Panc1 (cell line): Measurements from ENCODE around the gene AADACL3. TPM values are rescaled to one million over a fixed set of nuclear protein-coding genes. Genes with fewer than 3 reads are reported as not detected.

ENCODE experiments used
- ATAC-seq: fragments of 200-7000 bp; cut with Tn5 transposase; 2 replicates; pipeline ENCODE4 v1.9.1; 2020; ENCODE audit warnings: mild to moderate bottlenecking, moderate library complexity
- BruUV-seq: library from RNA; stranded (reverse); fragments of 400-500 nt; replicated peaks from 2 replicates; lab custom pipeline; 2021; lab: Mats Ljungman, UMichigan
- CTCF ChIA-PET: fragments of 300-600 bp; sonication (Branson Sonifier 250); formaldehyde crosslinking; loops from one replicate; lab custom pipeline; 2022; ENCODE audit warnings: antibody characterized with exemption; lab: Charles Lee
- POLR2A ChIA-PET: fragments of 300-600 bp; sonication (Branson Sonifier 250); formaldehyde crosslinking; loops from one replicate; lab custom pipeline; 2022; ENCODE audit warnings: antibody characterized with exemption; lab: Charles Lee
- DNase-seq: peaks from one replicate; pipeline ENCODE4 v3.0.0-alpha.2; 2010; ENCODE audit warnings: low read depth, low spot score
- H3K27ac ChIP-seq: 2 replicates; pipeline ENCODE4 v1.5.1; 2011; ENCODE audit warnings: mild to moderate bottlenecking, low read length, inconsistent platforms
- H3K27me3 ChIP-seq: fragments of 200-500 bp; sonication (Bioruptor generic); 2 replicates; pipeline ENCODE4 v1.6.0; 2014; ENCODE audit warnings: low read length, inconsistent platforms; ENCODE audit not compliant: control insufficient read depth, insufficient read depth
- H3K36me3 ChIP-seq: fragments of 200-500 bp; sonication (Bioruptor generic); 2 replicates; pipeline ENCODE4 v1.5.1; 2014; ENCODE audit warnings: inconsistent platforms, mild to moderate bottlenecking, low read length, moderate library complexity; ENCODE audit not compliant: control insufficient read depth, insufficient read depth
- H3K4me1 ChIP-seq: 2 replicates; pipeline ENCODE4 v1.5.1; 2011; ENCODE audit warnings: inconsistent platforms, mild to moderate bottlenecking, low read length, moderate library complexity; ENCODE audit not compliant: control insufficient read depth, insufficient read depth
- H3K4me3 ChIP-seq, 2 experiments: 2 replicates each; pipeline ENCODE4 v1.5.1; 2011 to 2012; ENCODE audit warnings: low read depth in 2 of 2, low read length in 2 of 2, mild to moderate bottlenecking in 2 of 2, inconsistent platforms in 1 of 2, moderate library complexity in 1 of 2
- H3K9me3 ChIP-seq: fragments of 200-500 bp; sonication (Bioruptor generic); 2 replicates; pipeline ENCODE4 v1.5.1; 2014; ENCODE audit warnings: low read depth, mild to moderate bottlenecking, inconsistent platforms, low read length, moderate library complexity; ENCODE audit not compliant: control insufficient read depth, insufficient read depth
- POLR2AphosphoS5 ChIP-seq: IDR thresholded peaks from 2 replicates; pipeline ENCODE4 v1.6.1; 2012; ENCODE audit warnings: mild to moderate bottlenecking, low read depth, low read length, moderate library complexity
- SIN3A ChIP-seq: IDR thresholded peaks from 2 replicates; pipeline ENCODE4 v1.6.1; 2012; ENCODE audit warnings: low read depth, mild to moderate bottlenecking, low read length, moderate library complexity, borderline replicate concordance; ENCODE audit not compliant: insufficient read depth
- TCF7L2 ChIP-seq: IDR thresholded peaks from 2 replicates; pipeline ENCODE4 v1.6.1; 2011; ENCODE audit warnings: mild to moderate bottlenecking, low read depth, low read length, inconsistent platforms
- in situ Hi-C: cut with HindIII; loops from 2 replicates; pipeline ENCODE4 v1.10.0; 2016; ENCODE audit warnings: low sequenced_read_pairs, low pct_unique_long_range_greater_than_20kb
- intact Hi-C: fragments of 100-400 bp; cut with micrococcal nuclease; formaldehyde crosslinking; loops from one replicate; pipeline ENCODE4 v1.10.0; 2022; ENCODE audit not compliant: unreplicated experiment
- total RNA-seq: library from RNA; stranded (reverse); gene quantifications from one replicate; pipeline ENCODE4 v1.2.1, GENCODE V29; 2021; ENCODE audit not compliant: unreplicated experiment
- TF ChIP-seq, protein P1 (sequence below), 2 experiments: IDR thresholded peaks; 2 replicates each; pipeline ENCODE4 v1.6.1; 2011 to 2012; ENCODE audit warnings: low read depth in 2 of 2, control low read depth in 1 of 2, low read length in 1 of 2, mild to moderate bottlenecking in 1 of 2, moderate library complexity in 1 of 2; ENCODE audit not compliant: insufficient read depth in 1 of 2
- TF ChIP-seq, protein P2 (sequence below): fragments of 450-650 bp; IDR thresholded peaks from 2 replicates; pipeline ENCODE4 v1.5.1; 2017; ENCODE audit warnings: mild to moderate bottlenecking

The AADACL3 gene
- total RNA-seq, 1 experiment from 2014 or later: not detected

DNA sequence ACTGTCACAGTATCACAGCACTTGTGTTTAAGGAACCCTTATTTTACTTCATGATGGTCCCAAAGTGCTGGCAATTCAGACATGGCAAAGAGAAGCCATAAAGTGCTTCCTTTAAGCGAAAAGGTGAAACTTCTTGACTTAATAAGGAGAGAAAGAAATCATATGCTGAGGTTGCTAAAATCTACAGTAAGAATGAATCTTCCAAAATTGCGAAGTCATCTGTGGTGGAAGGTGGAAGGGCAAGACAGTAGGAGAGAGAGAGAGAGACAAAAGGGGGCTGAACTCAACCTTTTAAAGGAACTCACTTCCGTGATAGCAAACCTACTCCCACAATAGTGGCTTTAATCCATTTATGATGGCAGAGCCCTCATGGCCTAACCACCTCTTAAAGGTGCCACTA is 19.3 kb upstream of the AADACL3 start:
- CTCF ChIA-PET: no interaction called here
- no peak for DNase-seq
- 0 out of 2 replicates have a peak, but pooled peaks cover 3% of the 10 kb centered on the region for H3K27me3 ChIP-seq
- no TSS peak for BruUV-seq
- no peak overlapping the region for H3K4me3 ChIP-seq
- TF ChIP-seq TCF7L2 (no peak), POLR2AphosphoS5 (no peak), SIN3A (no peak)
- TF ChIP-seq, protein P1, sequence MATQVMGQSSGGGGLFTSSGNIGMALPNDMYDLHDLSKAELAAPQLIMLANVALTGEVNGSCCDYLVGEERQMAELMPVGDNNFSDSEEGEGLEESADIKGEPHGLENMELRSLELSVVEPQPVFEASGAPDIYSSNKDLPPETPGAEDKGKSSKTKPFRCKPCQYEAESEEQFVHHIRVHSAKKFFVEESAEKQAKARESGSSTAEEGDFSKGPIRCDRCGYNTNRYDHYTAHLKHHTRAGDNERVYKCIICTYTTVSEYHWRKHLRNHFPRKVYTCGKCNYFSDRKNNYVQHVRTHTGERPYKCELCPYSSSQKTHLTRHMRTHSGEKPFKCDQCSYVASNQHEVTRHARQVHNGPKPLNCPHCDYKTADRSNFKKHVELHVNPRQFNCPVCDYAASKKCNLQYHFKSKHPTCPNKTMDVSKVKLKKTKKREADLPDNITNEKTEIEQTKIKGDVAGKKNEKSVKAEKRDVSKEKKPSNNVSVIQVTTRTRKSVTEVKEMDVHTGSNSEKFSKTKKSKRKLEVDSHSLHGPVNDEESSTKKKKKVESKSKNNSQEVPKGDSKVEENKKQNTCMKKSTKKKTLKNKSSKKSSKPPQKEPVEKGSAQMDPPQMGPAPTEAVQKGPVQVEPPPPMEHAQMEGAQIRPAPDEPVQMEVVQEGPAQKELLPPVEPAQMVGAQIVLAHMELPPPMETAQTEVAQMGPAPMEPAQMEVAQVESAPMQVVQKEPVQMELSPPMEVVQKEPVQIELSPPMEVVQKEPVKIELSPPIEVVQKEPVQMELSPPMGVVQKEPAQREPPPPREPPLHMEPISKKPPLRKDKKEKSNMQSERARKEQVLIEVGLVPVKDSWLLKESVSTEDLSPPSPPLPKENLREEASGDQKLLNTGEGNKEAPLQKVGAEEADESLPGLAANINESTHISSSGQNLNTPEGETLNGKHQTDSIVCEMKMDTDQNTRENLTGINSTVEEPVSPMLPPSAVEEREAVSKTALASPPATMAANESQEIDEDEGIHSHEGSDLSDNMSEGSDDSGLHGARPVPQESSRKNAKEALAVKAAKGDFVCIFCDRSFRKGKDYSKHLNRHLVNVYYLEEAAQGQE (IDR thresholded peaks at IDR 0.05; ENCODE audit: insufficient read depth in 1 of 2, low read depth in 2 of 2, low read length in 1 of 2): no peak
- TF ChIP-seq, protein P2, sequence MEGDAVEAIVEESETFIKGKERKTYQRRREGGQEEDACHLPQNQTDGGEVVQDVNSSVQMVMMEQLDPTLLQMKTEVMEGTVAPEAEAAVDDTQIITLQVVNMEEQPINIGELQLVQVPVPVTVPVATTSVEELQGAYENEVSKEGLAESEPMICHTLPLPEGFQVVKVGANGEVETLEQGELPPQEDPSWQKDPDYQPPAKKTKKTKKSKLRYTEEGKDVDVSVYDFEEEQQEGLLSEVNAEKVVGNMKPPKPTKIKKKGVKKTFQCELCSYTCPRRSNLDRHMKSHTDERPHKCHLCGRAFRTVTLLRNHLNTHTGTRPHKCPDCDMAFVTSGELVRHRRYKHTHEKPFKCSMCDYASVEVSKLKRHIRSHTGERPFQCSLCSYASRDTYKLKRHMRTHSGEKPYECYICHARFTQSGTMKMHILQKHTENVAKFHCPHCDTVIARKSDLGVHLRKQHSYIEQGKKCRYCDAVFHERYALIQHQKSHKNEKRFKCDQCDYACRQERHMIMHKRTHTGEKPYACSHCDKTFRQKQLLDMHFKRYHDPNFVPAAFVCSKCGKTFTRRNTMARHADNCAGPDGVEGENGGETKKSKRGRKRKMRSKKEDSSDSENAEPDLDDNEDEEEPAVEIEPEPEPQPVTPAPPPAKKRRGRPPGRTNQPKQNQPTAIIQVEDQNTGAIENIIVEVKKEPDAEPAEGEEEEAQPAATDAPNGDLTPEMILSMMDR: no peak
- in situ Hi-C loops: no loop called here
- no peak overlapping the region for H3K27ac ChIP-seq
- no peaks in the 10 kb centered on the region for H3K4me1 ChIP-seq
- POLR2A ChIA-PET: no interaction called here
- H3K9me3 ChIP-seq: no peaks in the 10 kb centered on the region
- ATAC-seq: no peak
- H3K36me3 ChIP-seq: no peaks in the 10 kb centered on the region
- intact Hi-C loops: no loop called here

DNA sequence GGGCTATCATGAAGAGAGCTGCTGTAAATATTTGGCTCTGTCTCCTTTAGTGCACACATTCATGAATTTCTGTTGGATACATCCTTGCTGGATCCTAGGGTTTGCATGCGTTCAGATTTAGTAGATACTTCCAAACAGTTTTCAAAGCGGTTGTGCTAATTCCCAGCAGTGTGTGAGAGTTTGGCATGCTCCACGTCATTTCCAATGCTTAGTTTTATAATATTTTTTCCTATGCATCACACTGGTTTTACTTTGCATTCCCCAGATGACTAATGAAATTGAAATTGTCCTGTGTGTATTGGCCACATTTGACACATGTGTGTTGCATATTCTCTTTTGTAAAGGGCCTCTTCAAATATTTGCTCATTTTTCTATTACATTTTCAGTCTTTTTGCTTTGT is 18.5 kb upstream of the AADACL3 start:
- in situ Hi-C loops (no loop called here), intact Hi-C loops (no loop called here)
- DNase-seq (no peak), ATAC-seq (no peak)
- TF ChIP-seq TCF7L2 (no peak), POLR2AphosphoS5 (no peak), SIN3A (no peak)
- TF ChIP-seq, protein P1 (IDR thresholded peaks at IDR 0.05; ENCODE audit: insufficient read depth in 1 of 2, low read depth in 2 of 2, low read length in 1 of 2): no peak
- TF ChIP-seq, protein P2: no peak
- CTCF ChIA-PET: no interaction called here
- Histone ChIP-seq H3K27ac (no peak overlapping the region), H3K9me3 (no peaks in the 10 kb centered on the region), H3K4me3 (no peak overlapping the region), H3K4me1 (no peaks in the 10 kb centered on the region), H3K27me3 (0 out of 2 replicates have a peak, but pooled peaks cover 3% of the 10 kb centered on the region), H3K36me3 (no peaks in the 10 kb centered on the region)
- POLR2A ChIA-PET: no interaction called here
- no TSS peak for BruUV-seq
